Neural cell (in vitro differentiated cells): ENCODE data around the gene TSPOAP1.

ENCODE experiments used
- EZH2 ChIP-seq: fragments of 200-600, 300-800 bp; shearing (Covaris generic), sonication (generic); IDR thresholded peaks from 2 replicates; pipeline ENCODE4 v1.6.1; 2014; ENCODE audit warnings: antibody characterized with exemption, low read length, borderline replicate concordance, mild to moderate bottlenecking; ENCODE audit not compliant: insufficient read depth, poor library complexity, severe bottlenecking
- TF ChIP-seq, protein P1 (sequence below): fragments of 450-650 bp; IDR thresholded peaks from 2 replicates; pipeline ENCODE4 v1.5.1; 2014; ENCODE audit warnings: antibody characterized with exemption, mild to moderate bottlenecking, moderate library complexity; ENCODE audit not compliant: poor library complexity, severe bottlenecking

DNA sequence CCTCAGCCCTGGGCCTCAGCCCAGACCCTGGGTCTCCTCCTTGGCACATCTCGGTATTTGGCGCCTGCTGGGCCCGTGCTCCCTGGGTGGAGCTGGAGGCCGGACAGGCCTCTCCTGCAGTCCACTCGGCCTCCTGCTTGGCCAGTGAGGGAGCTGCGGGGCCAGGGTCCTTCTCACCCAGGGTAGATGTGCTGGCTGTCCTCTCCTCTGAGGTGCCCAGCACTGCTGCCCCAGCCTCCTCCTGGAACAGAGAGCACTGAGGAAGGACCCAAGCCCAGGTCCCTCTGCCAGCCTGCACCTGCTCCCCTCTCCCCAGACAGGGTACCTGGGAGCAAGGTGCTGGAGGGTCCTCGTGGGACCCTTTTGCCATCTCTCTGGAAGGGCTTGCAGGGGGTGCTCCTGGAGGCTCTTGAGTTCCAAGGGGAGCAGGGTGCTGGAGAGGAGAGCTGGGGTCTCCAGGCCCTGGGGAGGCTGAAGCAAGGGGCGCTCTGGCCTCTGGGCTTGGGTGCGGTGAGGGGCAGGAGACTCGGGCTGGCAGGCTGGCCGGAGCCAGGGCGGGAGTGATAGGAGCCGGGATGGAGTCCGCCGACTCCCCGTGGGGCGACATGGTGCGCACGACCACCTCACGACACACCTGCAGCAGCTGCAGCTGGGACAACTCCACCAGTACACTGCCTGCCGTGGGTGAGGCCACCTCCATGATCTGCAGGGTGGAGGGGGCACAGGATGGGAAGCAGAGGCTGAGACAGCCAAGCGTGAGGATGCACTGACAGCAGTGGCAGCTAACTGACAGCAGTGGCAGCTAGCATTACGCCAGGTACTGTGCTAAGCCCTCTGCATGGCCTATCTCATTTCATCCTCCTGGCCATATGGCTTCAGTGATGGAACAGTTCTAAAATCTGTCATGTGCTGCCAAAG is 17.8 kb downstream of the TSPOAP1 start:
- TF ChIP-seq, protein P1, sequence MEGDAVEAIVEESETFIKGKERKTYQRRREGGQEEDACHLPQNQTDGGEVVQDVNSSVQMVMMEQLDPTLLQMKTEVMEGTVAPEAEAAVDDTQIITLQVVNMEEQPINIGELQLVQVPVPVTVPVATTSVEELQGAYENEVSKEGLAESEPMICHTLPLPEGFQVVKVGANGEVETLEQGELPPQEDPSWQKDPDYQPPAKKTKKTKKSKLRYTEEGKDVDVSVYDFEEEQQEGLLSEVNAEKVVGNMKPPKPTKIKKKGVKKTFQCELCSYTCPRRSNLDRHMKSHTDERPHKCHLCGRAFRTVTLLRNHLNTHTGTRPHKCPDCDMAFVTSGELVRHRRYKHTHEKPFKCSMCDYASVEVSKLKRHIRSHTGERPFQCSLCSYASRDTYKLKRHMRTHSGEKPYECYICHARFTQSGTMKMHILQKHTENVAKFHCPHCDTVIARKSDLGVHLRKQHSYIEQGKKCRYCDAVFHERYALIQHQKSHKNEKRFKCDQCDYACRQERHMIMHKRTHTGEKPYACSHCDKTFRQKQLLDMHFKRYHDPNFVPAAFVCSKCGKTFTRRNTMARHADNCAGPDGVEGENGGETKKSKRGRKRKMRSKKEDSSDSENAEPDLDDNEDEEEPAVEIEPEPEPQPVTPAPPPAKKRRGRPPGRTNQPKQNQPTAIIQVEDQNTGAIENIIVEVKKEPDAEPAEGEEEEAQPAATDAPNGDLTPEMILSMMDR: no peak
- no peak for TF ChIP-seq EZH2
